Activated T-cell treated with anti-CD3 and anti-CD28 coated beads, Interleukin-2, amount 50 U/mL, for 4 hours (primary cell): Measurements from ENCODE around the gene DCAF12. TPM values are rescaled to one million over a fixed set of nuclear protein-coding genes. Genes with fewer than 3 reads are reported as not detected.

ENCODE experiments used
- total RNA-seq, 3 donors: library from RNA; stranded (reverse); gene quantifications; one replicate each; pipeline ENCODE4 v1.2.1, GENCODE V29; 2021

Gene DCAF12
- total RNA-seq, 3 donors from 2014 or later: 38.7 to 44.7 (median 41.4) TPM

Other genes with a start within 250 kb of the DCAF12 start
- gene UBAP2, start 77.8 kb downstream of the DCAF12 start, total RNA-seq: 10 to 100 TPM; 47.9 to 59.4 (median 52.3) TPM
- gene UBAP1, start 52.3 kb upstream of the DCAF12 start, total RNA-seq: 10 to 100 TPM; 31.7 to 35.9 (median 34.6) TPM
- gene KIF24, start 202.6 kb upstream of the DCAF12 start, total RNA-seq: 1 to 10 TPM; 2.2 to 2.6 (median 2.5) TPM
- 10 to 100 TPM; 23.5 to 27.9 (median 25.9) TPM for gene NUDT2, start 202.9 kb upstream of the DCAF12 start, total RNA-seq